ENCODE measurements around the gene FAM24A.
"Not testable (repeated sequence)": the region's sequence is repeated elsewhere in the genome, so short reads cannot be mapped to it uniquely, and the experiment has no call there.

Gene FAM24A

GRCh38 chr10:122910310-122910709 lies at the start of gene FAM24A:
Gene FAM24A, plus strand, starts transcription at chr10:122910610. Its CDS starts 1,025 bp downstream, at chr10:122911635.
- no peak for DNase-seq

- DNase-seq = no peak
Observed at GRCh38 chr10:122861711-122862161, 48.7 kb upstream of the FAM24A start.

- DNase-seq = no peak
Observed at GRCh38 chr10:122863216-122864193, 46.9 kb upstream of the FAM24A start.

- no peak for DNase-seq
Observed at GRCh38 chr10:122864194-122864592, 46.2 kb upstream of the FAM24A start.

- DNase-seq = no peak
Observed at GRCh38 chr10:122864901-122865300, 45.5 kb upstream of the FAM24A start.

GRCh38 chr10:122866757-122867482 lies 43.5 kb upstream of the FAM24A start:
- not testable (repeated sequence) for DNase-seq

GRCh38 chr10:122868768-122869167 lies 41.6 kb upstream of the FAM24A start:
- not testable (repeated sequence) for DNase-seq

GRCh38 chr10:122871947-122872346 lies 38.5 kb upstream of the FAM24A start:
- DNase-seq = not testable (repeated sequence)

- no peak for DNase-seq
Observed at GRCh38 chr10:122875843-122876466, 34.5 kb upstream of the FAM24A start.

GRCh38 chr10:122876467-122876855 lies 33.9 kb upstream of the FAM24A start:
- no peak for DNase-seq

GRCh38 chr10:122877264-122877663 lies 33.1 kb upstream of the FAM24A start:
- DNase-seq = no peak

- no peak for DNase-seq
Observed at GRCh38 chr10:122878799-122879338, 31.5 kb upstream of the FAM24A start.

- DNase-seq = peak; percentile 97
Observed at GRCh38 chr10:122879339-122880273, 30.8 kb upstream of the FAM24A start, which contains the start of gene FAM24B. Gene FAM24B, minus strand, starts transcription at chr10:122879581. Its CDS starts 29,066 bp downstream, at chr10:122850515.

- DNase-seq = no peak
Observed at GRCh38 chr10:122882766-122883165, 27.6 kb upstream of the FAM24A start.

GRCh38 chr10:122884166-122884565 lies 26.2 kb upstream of the FAM24A start:
- DNase-seq = no peak

- DNase-seq = no peak
Observed at GRCh38 chr10:122894261-122894944, 16.0 kb upstream of the FAM24A start.

- DNase-seq = not testable (repeated sequence)
Observed at GRCh38 chr10:122903861-122904260, 6.5 kb upstream of the FAM24A start.

GRCh38 chr10:122911889-122912484 lies 1.6 kb downstream of the FAM24A start:
- peak; percentile 50 for DNase-seq

- no peak for DNase-seq
Observed at GRCh38 chr10:122915700-122916099, 5.3 kb downstream of the FAM24A start.

- DNase-seq = no peak
Observed at GRCh38 chr10:122930140-122930539, 19.7 kb downstream of the FAM24A start.

Data from femur (tissue), 1 donor.